Measurements from ENCODE around the gene POMGNT2.

POMGNT2 gene

DNA sequence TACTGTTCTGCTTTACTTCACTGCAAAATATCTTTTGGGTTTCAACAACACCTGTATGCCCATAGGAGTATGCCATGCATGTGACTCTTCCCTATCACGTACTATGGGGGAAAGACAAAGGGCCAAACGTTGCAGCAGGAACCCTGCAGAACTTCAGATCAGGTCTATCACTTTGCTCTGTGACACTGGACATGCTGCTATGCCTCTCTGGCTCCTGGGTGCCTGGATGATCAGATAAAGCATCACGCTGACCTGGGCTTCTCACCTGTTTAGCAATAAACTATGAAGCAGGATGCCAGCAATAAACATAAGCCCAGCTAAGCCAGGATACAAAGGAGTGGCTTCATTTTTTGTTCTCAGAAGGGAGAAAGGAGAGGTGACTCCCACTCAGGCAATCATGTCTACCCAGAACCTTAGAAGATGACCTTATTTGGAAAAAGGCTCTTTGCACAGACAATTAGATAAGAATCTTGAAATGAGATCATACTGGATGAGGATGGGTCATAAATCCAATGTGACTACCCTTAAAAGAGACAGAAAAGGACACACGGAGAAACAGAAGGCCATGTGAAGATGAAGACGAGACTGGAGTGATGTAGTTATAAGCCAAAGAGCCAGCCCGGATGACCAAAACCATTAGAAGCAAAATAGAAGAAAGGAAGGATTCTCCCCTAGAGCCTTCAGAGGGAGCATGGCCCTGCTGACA lies 19.3 kb downstream of the POMGNT2 start:
- H3K27ac ChIP-seq (ENCODE audit: low read depth, low read length), result no peak overlapping the region

DNA sequence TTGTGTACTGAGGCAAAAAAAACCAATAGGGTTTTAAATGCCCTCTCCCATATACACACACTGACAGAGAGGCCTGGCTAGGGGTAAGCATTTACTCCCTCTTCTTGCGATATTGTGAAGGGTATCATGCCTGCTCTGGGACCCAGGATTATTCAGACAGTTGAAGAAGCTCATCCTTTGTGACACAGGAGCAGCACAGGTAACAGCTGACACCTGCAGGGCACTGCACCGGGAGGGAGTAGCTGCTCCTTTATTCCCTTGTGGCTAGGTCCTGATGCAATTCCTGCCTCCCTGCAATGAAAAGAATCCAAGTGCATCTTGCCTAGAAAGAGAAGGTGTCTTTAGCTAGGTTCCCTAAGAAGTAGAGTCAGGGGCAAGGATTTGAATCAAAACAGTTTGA lies 23.4 kb downstream of the POMGNT2 start:
- WGBS, result 93% methylated on average over 2 of the region's 2 CpGs
- H3K27me3 ChIP-seq (ENCODE audit: insufficient read depth, low read length), result no peaks in the 10 kb centered on the region

More for the DNA sequence above, 19.3 kb downstream of the POMGNT2 start:
- peaks cover 15% of the 10 kb centered on the region; the same call in 1 of the 2 replicates for H3K9me3 ChIP-seq (ENCODE audit: insufficient read depth, low read depth, low read length)
- H3K4me1 ChIP-seq (ENCODE audit: insufficient read depth, low read length), result no peaks in the 10 kb centered on the region
- H3K4me3 ChIP-seq (ENCODE audit: low read length), result no peak overlapping the region
- H3K27me3 ChIP-seq (ENCODE audit: insufficient read depth, low read length), result no peaks in the 10 kb centered on the region
- no peaks in the 10 kb centered on the region; the same call in 1 of the 2 replicates for H3K36me3 ChIP-seq (ENCODE audit: insufficient read depth, low read length)
- WGBS, result 92% methylated on average over 6 of the region's 6 CpGs
- no peak overlapping the region for H3K9ac ChIP-seq (ENCODE audit: low read depth, low read length)

DNA sequence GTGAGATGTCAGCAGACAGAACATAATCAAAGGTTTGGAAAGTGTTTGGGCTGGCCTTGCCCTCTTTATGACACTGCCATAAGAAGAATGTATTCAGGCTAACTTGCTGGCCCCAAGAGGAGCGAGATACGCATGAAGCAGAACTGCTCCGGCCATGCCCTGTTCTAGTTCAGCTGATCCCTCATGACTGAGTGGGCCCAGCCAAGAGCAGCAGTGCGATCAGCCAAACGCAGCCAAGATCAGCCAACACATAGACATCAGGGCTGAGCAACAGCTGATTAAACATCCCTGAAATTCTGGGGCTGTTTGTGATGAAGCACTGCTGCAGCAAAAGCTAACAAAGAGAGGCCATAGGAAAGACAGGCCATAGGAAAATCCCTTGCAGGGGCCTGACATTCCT lies 24.1 kb downstream of the POMGNT2 start:
- H3K9me3 ChIP-seq (ENCODE audit: insufficient read depth, low read depth, low read length), result peaks cover 20% of the 10 kb centered on the region; the same call in 1 of the 2 replicates
- no peak overlapping the region for H3K4me3 ChIP-seq (ENCODE audit: low read length)
- H3K27me3 ChIP-seq (ENCODE audit: insufficient read depth, low read length), result no peaks in the 10 kb centered on the region
- no peak overlapping the region for H3K27ac ChIP-seq (ENCODE audit: low read depth, low read length)
- H3K36me3 ChIP-seq (ENCODE audit: insufficient read depth, low read length), result peaks cover 18% of the 10 kb centered on the region
- no peak overlapping the region for H3K9ac ChIP-seq (ENCODE audit: low read depth, low read length)
- no peaks in the 10 kb centered on the region for H3K4me1 ChIP-seq (ENCODE audit: insufficient read depth, low read length)
- WGBS, result 92% methylated on average over 5 of the region's 5 CpGs

More for the DNA sequence above, 23.4 kb downstream of the POMGNT2 start:
- peaks cover 20% of the 10 kb centered on the region; the same call in 1 of the 2 replicates for H3K9me3 ChIP-seq (ENCODE audit: insufficient read depth, low read depth, low read length)
- no peak overlapping the region for H3K4me3 ChIP-seq (ENCODE audit: low read length)
- no peak overlapping the region for H3K27ac ChIP-seq (ENCODE audit: low read depth, low read length)
- no peaks in the 10 kb centered on the region for H3K4me1 ChIP-seq (ENCODE audit: insufficient read depth, low read length)
- peaks cover 18% of the 10 kb centered on the region for H3K36me3 ChIP-seq (ENCODE audit: insufficient read depth, low read length)
- no peak overlapping the region for H3K9ac ChIP-seq (ENCODE audit: low read depth, low read length)

DNA sequence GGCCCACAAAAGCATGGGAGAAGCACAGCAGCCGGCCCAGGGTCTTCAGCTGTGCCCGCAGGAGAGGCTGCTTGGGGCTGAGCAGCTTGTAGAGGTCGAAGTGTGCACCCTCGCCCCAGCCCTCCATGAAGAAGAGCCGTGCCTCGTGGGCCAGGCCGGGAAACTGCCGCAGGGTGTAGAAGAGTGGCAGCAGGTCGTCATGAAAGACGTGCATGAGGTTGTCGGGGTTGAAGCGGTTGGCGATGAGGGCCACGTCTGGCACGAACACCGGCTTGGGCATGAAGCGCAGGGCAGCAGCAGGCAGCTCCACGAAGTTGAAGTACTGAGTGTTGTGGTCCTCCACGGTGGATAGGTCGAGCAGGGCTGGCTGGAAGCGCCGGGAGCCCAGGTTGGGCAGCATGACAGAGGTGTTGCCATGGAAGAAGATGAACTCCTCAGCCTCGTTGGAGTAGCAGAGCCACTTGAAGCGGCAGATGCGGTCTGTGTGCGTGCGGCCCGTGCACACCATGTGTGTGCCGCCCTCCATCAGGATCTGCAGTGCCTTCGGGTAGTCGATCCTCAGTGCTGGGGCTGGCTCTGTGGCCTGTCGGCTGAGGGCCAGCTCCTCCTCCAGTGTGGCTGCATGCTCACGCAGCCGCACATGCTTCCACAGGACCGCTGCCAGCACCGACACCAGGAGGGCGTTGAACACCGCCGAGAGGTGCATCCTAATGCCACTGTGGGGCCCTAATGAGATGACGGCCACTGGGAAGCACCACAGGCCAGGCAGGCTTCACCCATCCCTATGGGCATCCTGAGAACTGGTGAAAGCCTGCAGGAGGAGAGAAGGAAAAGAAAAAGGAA lies 24.9 kb downstream of the POMGNT2 start:
- H3K36me3 ChIP-seq (ENCODE audit: insufficient read depth, low read length), result peaks cover 18% of the 10 kb centered on the region
- no peaks in the 10 kb centered on the region for H3K4me1 ChIP-seq (ENCODE audit: insufficient read depth, low read length)
- no peaks in the 10 kb centered on the region for H3K27me3 ChIP-seq (ENCODE audit: insufficient read depth, low read length)
- H3K9ac ChIP-seq (ENCODE audit: low read depth, low read length), result no peak overlapping the region
- 95% methylated on average over 40 of the region's 40 CpGs for WGBS
- no peak overlapping the region for H3K4me3 ChIP-seq (ENCODE audit: low read length)
- no peak overlapping the region for H3K27ac ChIP-seq (ENCODE audit: low read depth, low read length)
- H3K9me3 ChIP-seq (ENCODE audit: insufficient read depth, low read depth, low read length), result peaks cover 20% of the 10 kb centered on the region; the same call in 1 of the 2 replicates

DNA sequence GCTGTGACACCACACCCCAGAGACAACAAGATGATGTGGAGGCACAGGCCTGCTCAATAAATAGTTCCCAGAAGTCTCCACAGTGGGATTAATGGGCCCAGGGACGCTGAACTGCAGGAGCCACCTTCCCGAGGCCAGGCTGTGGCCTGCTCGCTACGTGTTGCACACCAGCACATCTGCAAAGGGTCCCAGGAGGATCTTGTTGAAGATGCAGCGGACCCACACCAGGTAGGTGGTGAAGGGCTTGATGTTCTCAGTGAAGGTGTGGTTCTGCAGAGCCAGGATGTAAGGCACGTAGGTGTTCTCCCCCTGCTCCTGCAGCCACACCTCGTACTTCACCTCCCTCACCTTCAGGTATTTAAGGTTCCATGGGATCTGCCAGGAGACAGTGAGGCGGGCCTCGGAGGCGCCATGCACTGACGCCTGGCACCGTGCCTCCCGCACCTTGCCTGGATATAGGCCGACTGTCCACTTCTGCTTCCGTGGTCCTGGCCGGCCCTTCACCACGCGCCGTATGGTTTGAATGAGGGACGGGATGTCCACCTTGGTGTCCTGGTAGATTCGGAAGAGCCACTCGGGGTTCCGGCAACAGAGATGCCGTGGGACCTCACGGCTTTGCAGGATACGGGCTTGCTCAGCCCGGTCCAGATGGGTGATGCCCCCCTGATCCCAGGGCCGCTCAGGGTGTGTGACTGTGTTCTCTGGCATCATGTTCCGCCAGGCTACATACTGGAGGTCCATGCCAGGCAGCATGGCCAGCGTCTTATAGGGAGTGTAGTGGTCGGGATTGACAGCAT lies 26.1 kb downstream of the POMGNT2 start:
- no peak overlapping the region for H3K4me3 ChIP-seq (ENCODE audit: low read length)
- H3K4me1 ChIP-seq (ENCODE audit: insufficient read depth, low read length), result no peaks in the 10 kb centered on the region
- no peaks in the 10 kb centered on the region for H3K27me3 ChIP-seq (ENCODE audit: insufficient read depth, low read length)
- peaks cover 20% of the 10 kb centered on the region; the same call in 1 of the 2 replicates for H3K9me3 ChIP-seq (ENCODE audit: insufficient read depth, low read depth, low read length)
- 92% methylated on average over 31 of the region's 31 CpGs for WGBS
- H3K9ac ChIP-seq (ENCODE audit: low read depth, low read length), result no peak overlapping the region
- H3K36me3 ChIP-seq (ENCODE audit: insufficient read depth, low read length), result peaks cover 18% of the 10 kb centered on the region
- H3K27ac ChIP-seq (ENCODE audit: low read depth, low read length), result no peak overlapping the region

DNA sequence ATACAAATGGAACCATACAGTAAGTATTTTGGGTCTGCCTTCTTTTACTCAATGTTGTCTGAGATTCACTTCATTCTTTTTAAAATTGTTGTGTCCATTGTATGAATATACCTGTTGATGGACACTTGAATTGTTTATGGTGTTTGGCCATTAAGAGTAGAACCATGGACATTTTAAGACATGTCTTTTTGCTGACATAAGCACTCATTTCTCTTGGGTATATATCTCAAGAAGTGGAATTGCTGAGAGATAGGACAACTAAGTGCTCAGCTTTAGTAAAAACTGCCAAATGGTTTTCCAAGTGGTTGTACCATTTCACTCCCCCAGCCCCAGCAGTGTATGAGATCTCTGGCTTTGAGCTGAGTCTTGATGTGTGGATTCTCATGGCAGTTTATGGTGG lies 28.2 kb downstream of the POMGNT2 start:
- peaks cover 18% of the 10 kb centered on the region for H3K36me3 ChIP-seq (ENCODE audit: insufficient read depth, low read length)
- H3K9ac ChIP-seq (ENCODE audit: low read depth, low read length), result no peak overlapping the region
- H3K4me1 ChIP-seq (ENCODE audit: insufficient read depth, low read length), result no peaks in the 10 kb centered on the region

DNA sequence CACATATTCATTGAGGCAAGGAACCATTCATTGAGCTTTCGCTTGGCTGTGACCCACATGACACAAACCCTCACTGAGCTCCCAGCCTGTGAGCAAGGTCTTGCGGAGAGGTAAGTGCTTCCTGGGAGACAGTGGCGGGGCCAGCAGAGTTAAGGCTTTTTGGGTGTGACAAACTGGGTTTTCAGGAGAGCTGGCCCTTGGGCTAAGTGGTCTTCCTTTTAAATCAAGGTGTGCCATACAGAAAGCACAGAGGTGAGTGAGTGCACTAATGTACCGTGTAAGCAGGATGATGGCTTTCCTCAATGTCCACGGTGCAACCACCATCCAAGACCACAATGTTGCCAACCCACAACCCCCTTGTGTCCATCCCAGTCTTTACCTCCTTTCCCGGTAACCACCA lies 28.6 kb downstream of the POMGNT2 start:
- no peak overlapping the region for H3K4me3 ChIP-seq (ENCODE audit: low read length)
- peaks cover 10% of the 10 kb centered on the region; the same call in 1 of the 2 replicates for H3K9me3 ChIP-seq (ENCODE audit: insufficient read depth, low read depth, low read length)
- H3K36me3 ChIP-seq (ENCODE audit: insufficient read depth, low read length), result peaks cover 18% of the 10 kb centered on the region
- H3K4me1 ChIP-seq (ENCODE audit: insufficient read depth, low read length), result no peaks in the 10 kb centered on the region
- no peak overlapping the region for H3K9ac ChIP-seq (ENCODE audit: low read depth, low read length)
- no peaks in the 10 kb centered on the region for H3K27me3 ChIP-seq (ENCODE audit: insufficient read depth, low read length)
- 99% methylated on average over 6 of the region's 6 CpGs for WGBS
- no peak overlapping the region for H3K27ac ChIP-seq (ENCODE audit: low read depth, low read length)

More for the DNA sequence above, 28.2 kb downstream of the POMGNT2 start:
- no peak overlapping the region for H3K27ac ChIP-seq (ENCODE audit: low read depth, low read length)
- H3K9me3 ChIP-seq (ENCODE audit: insufficient read depth, low read depth, low read length), result peaks cover 12% of the 10 kb centered on the region; the same call in 1 of the 2 replicates
- H3K27me3 ChIP-seq (ENCODE audit: insufficient read depth, low read length), result no peaks in the 10 kb centered on the region
- no peak overlapping the region for H3K4me3 ChIP-seq (ENCODE audit: low read length)

DNA sequence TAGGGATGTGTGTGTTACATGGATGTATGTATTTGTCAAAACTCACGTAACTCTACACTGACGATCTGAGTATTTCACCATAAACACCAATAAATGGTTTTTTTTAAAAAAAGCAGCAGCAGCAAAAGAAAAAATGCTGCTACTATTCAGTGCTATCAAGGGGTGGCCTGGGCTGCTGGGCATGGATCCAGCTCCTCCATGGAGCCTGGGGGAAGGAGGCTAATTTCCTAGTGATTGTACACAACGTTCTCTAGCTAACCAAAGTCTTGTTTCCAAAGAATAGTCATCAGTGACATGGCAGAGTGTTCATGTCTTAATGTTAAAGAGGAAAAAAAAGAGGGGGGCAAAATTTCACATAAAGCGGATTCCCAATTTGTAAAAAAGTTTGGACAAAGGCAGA lies 29.0 kb downstream of the POMGNT2 start:
- Histone ChIP-seq H3K36me3 (ENCODE audit: insufficient read depth, low read length) (peaks cover 18% of the 10 kb centered on the region), H3K9me3 (ENCODE audit: insufficient read depth, low read depth, low read length) (peaks cover 6% of the 10 kb centered on the region; the same call in 1 of the 2 replicates), H3K27ac (ENCODE audit: low read depth, low read length) (no peak overlapping the region), H3K4me3 (ENCODE audit: low read length) (no peak overlapping the region), H3K9ac (ENCODE audit: low read depth, low read length) (no peak overlapping the region), H3K27me3 (ENCODE audit: insufficient read depth, low read length) (no peaks in the 10 kb centered on the region), H3K4me1 (ENCODE audit: insufficient read depth, low read length) (no peaks in the 10 kb centered on the region)
- 96% methylated on average over 3 of the region's 4 CpGs for WGBS

DNA sequence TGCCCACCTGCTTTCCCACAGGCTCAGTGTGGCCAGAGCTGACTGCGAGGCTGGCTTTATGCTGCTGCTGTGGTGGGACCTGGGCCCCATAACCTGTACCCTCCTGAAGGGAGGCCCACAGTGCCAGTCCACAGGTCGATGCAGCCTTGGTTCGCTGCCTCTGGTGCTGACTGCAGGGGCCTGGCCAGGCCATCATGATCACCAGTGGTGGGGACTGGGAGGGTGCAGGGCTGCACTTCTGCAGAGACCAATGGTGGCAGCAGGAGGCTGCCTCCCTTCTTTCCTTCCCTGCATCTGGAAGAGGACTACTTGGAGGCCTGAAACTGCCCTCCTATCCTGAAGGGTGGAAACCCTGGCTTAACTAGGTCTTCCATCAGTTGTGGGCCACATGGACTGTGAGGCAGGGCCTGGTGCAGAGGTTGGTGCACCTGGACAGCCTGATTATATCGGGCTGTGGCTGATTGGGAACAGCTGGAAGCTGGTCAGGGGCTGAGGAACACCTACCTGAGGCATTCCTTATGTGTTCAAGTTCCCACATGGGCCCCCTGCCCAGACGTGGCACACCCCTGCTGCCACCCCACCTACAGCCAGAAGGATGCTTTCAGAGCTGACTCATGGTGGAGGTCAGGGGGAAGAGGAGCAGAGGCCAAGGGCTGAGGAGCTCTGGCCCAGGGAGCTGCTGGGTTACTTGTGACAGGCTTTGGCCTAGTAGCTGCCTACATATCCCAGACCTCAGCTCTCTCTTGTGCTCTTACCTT lies 29.8 kb downstream of the POMGNT2 start:
- Histone ChIP-seq H3K36me3 (ENCODE audit: insufficient read depth, low read length) (peaks cover 17% of the 10 kb centered on the region), H3K4me3 (ENCODE audit: low read length) (no peak overlapping the region), H3K9ac (ENCODE audit: low read depth, low read length) (no peak overlapping the region), H3K4me1 (ENCODE audit: insufficient read depth, low read length) (no peaks in the 10 kb centered on the region), H3K27ac (ENCODE audit: low read depth, low read length) (no peak overlapping the region), H3K9me3 (ENCODE audit: insufficient read depth, low read depth, low read length) (no peaks in the 10 kb centered on the region), H3K27me3 (ENCODE audit: insufficient read depth, low read length) (no peaks in the 10 kb centered on the region)
- 84% methylated on average over 5 of the region's 5 CpGs for WGBS

DNA sequence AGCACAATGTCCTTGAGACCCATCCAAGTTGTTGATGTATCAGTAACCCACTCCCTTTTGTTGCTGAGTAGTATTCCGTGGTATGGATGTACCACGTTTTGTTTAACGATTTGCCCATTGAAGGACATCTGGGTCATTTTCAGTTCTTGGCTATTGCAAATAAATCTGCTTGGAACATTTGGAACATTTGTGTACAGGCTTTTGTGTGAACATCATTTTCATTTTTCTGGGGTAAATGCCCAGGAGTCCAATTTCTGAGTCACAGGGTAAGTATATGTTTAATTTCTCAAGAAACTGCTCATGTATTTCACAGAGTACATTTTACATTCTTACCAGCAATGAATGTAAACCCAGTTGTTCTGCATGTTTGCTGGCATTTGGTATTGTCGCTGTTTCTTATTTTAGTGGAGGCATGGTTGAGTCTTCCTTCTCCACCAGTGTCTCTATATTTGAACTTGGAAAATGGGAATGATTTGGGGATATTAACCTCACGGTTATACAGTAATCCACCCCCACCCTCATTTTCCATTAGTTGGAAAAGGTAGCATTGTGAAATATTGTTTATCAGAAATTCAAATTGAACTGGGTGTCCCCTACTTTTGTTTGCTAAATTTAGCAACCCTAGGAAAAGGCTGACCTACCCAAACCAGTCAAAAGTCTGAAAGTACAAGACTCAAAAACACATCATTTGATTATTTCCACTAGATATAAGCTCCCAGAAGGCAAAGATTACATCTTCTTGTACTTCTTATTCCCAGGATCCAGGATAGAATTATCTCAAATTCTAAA lies 30.8 kb downstream of the POMGNT2 start:
- WGBS, result 92% methylated on average over 3 of the region's 5 CpGs
- no peak overlapping the region for H3K27ac ChIP-seq (ENCODE audit: low read depth, low read length)
- H3K36me3 ChIP-seq (ENCODE audit: insufficient read depth, low read length), result peaks cover 7% of the 10 kb centered on the region
- H3K4me3 ChIP-seq (ENCODE audit: low read length), result no peak overlapping the region
- no peaks in the 10 kb centered on the region for H3K4me1 ChIP-seq (ENCODE audit: insufficient read depth, low read length)
- no peaks in the 10 kb centered on the region for H3K27me3 ChIP-seq (ENCODE audit: insufficient read depth, low read length)
- no peak overlapping the region for H3K9ac ChIP-seq (ENCODE audit: low read depth, low read length)
- no peaks in the 10 kb centered on the region for H3K9me3 ChIP-seq (ENCODE audit: insufficient read depth, low read depth, low read length)
